KBM-7 (cell line): Measurements from ENCODE around the gene NPAS3.

Experiments used
- DNase-seq: peaks from one replicate; pipeline ENCODE4 v3.0.0-alpha.2; 2015
- in situ Hi-C: fragments of 300-500 bp; cut with MboI; formaldehyde crosslinking; loops from 2 replicates; pipeline ENCODE4 v1.14.3; 2020; ENCODE audit warnings: low sequenced_read_pairs, low pct_unique_long_range_greater_than_20kb, mixed read lengths

NPAS3 gene

DNA sequence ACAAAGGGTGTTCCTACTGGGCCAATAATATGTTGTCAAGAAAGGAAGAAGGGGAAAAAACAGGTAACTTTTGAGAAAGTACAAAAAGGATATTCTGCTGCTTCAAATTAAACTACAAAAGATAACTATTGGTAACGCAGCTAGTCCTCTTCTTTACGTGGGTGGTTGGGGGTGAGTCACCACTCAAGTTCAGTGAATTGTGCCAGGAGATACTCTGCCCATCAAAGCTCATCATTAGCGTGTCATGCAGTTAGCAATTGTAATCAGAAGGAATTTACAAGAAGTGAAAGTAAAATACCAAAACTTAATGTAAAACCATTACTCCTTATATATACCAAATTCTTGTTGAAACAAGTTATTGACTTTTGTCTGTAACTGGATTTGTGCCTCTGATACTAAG is 342.0 kb downstream of the NPAS3 start:
- in situ Hi-C loops, result no loop called here
- DNase-seq, result no peak

DNA sequence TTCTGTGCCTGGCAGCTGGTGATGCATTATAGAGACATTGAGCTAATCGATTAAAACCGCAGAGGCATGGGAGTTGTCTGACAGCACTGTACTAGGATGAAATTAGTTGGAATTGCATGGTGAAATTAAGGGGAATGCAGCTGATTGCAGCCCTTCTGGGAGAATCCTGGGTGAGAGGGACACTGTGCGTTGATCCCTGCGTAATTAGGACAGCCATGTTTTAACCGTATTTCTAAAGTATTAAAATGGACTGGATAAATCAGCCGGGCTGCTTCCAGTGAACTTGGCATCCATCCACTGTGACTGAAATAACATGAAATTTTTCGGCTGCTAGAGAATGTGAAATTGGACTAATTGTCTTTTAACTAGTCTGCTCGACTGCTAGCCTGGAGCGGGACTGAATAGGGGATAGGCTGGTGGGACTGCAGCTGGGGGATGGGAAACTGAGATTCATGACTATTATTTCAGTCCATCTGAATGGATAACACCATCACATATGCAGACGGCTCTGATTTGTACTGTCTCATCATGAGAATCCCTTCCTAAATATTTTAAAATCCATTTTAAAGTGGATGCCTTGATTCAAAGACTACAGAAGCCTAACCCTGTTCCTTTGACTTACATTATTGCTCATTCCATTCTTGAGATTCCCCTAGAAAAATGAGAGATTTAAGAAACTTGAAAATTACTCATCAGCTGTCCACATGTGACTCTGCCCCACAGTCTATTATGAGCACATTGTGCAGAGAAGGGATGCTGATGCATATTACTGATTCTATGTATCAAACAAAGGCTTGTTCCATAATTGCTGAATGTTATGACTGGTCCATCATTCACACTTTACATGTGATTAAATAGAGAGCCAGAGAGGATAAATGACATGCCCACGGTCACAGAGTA is 343.9 kb downstream of the NPAS3 start:
- in situ Hi-C loops, result no loop called here
- no peak for DNase-seq

DNA sequence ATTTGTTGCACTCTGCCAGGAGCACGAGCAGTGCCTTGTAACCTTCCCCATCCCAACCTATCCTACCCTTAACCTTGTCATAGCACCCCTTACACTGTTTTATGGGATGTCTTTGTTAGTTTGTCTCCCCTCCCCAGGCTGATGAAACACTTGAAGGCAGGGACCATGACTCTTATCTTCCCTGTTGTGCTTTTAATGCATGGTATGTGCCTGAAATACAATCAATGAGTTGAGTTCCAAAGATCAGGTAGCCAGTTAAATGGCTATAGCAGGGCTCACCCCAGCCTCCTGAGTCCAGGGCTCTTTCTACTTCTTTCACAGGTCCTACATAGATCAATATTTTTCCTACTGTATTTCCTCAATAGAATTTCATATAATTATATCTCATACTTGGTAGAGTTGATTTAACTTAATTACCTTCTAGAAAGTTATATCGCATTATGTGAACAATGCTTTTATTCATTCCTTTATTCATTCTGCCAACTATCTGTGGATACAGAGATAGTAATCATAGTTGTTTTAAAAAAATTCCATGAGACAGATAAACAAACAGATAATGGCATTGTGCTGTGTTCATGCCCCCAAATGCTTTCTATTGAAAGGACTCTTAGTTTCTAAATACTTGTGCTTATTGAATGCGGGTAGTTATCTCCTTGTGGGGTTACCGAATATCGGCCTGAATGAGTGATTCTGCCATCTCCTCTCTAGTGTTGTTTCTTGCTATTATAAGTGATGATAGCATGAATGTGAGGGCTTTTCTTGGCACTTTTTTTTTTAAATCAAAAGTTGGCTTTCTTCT is 347.4 kb downstream of the NPAS3 start:
- in situ Hi-C loops, result no loop called here
- DNase-seq, result no peak

DNA sequence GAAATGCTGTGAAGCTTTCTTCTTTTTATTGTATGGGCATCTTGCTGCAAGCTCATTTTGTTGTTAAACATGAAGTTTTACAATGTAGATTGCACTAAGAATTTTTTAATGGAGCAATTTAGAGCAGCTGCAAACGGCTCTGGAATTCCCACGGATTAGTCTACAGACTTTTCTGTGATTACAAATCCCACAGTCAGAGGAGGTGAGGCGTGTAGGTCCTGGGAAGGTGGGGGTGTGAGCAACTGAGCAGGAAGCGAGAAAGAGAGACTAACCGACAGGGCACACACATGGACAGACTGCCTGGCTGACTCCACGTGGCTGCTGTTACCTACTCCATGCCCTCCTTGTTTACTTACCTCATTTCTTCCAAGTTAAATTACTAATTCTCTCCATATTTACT is 348.5 kb downstream of the NPAS3 start:
- no peak for DNase-seq
- in situ Hi-C loops, result no loop called here

DNA sequence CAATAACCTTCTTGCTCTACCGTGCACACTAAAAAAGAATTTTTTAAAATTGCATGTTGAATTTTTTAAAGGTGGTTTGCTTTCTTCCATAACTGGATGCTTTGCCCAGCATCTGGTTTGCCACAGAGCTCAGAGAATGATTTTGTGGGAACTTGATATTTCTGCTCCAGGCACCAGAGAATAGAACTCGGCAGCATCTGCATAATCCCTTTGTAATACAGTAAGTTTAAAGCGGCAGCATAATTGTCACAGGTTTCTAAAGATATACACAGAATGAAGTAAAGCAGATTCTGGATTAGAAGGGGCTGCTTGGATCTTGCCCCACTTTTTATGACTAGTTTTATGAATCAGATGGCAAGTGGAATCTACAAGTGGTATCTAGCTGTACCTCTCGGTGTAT is 352.0 kb downstream of the NPAS3 start:
- DNase-seq, result no peak
- in situ Hi-C loops, result no loop called here

DNA sequence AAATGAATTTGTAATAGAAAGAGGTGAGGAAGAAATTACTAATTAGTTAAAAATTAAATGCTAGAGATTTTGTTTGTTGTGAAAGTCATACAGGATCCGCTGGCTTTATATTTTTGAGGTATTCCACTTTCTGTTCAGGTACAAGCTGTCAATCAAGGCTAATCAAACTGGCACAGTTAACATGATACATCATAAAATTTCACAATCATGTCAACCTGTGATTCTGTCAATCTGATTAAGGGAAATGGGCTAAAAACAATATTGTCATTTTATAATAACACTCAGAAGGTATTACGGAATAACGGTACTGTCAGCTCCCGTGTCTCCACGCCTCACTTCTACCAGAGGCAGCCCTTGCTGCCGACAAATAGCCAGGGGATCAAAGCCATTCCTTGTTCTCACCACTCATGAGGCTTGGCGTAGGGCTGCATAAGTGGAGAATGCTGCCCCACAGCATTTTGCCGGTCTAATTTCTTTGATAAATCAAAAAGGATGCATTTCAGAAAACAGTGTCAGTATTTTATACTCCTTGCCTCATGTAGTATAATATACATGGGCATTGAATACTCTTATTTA is 352.9 kb downstream of the NPAS3 start:
- no peak for DNase-seq
- in situ Hi-C loops, result no loop called here

DNA sequence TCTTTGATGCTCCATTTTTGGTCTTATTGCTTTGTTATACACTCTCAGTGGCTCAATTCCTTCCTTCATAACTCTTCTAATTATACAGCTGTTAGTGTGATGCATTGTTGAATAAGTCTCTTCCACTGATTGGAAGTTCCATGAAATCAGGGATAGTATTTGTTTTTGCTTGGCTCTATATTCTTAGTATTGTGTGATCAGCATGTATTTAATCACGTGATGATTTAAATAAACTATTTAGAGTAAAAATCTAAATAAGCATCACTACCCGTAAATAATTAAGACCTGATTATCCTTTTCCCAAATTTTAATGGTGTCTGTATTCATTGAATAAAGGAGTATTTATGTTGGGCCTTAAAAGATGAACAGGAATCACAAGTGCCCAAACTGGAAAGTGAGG is 355.7 kb downstream of the NPAS3 start:
- no peak for DNase-seq
- in situ Hi-C loops, result no loop called here

DNA sequence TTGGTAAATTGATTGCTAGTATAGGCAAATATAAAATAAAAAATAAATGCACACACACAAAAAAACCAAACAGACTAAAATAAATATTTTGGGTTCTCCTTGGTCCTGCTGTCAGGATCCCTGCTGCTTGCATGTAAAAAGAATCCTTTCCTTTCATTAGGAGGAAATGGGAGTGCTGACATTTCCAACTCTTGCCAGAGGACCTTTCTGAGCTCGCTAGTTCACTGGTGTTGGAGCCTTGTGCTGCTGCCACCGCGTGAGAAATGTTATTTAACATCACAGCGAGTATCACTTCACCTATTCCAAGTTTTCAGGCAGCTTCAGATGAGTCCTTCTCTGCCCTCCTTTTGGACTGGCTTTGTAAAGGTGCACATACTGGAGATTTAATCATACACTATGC is 358.9 kb downstream of the NPAS3 start:
- no peak for DNase-seq
- in situ Hi-C loops, result no loop called here

DNA sequence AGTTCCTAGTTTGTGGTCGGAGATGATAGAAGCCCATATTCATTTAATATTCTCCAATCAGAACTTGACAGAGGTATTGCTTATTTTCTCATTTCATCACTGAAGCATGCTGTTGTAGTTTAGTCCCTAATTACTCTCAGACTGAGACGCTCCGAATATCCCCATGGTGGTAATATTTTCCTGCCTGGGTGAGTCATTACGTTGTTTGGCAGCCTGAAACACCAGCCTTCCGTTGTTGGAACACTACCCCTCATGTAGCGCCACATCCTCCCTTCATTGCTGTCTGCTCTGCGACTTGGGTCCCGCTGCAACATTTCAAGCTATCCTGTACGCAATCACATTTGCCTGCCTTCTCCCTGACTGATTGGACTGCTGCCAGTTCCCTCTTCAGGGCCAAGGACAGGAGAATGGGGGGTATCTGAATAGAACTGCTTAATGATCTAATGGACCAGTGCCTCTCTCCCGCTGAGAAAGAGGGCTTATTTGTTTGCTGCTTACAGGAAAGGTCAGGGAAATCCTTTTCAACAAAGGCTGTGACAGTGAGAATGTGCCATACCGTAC is 369.1 kb downstream of the NPAS3 start:
- in situ Hi-C loops, result no loop called here
- DNase-seq, result no peak

DNA sequence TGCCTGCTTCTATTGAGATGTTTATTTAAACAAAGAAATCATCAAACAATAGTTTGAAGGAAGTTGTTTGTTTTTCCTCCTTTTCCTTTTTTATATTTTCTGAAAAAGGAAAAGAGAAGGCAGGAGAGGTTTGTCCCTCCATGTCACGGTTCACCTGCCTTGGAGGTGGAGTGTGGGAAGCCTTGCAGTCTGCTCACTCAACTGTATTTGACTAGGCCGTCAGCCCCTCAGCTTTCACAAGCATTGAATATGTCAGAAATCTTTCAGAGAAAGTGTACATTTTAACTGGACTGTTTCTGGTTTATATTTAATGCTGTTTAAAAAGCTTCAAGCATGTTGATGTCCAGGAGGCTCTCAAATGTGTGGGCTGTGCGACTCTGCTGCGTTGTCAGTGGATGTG is 370.4 kb downstream of the NPAS3 start:
- in situ Hi-C loops, result no loop called here
- DNase-seq, result no peak

DNA sequence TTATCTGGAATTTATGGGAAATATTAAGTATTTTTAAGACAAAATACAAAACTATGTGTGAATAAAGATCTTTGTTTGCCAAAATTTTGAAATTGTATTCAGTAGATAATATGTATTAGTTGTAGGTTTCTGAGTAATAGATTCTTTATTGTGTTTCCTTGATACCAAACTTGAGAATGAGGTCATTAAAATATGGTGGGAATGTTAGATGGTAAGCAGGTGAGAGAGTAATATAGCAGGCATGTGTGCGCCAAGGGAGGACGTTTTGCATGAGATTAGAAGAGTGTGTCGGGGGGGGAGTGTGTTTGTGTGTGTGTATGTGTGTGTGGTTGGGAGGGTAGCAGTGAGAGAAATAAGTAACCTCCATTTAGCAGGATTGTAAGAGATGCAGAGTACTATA is 376.5 kb downstream of the NPAS3 start:
- in situ Hi-C loops, result no loop called here
- no peak for DNase-seq

DNA sequence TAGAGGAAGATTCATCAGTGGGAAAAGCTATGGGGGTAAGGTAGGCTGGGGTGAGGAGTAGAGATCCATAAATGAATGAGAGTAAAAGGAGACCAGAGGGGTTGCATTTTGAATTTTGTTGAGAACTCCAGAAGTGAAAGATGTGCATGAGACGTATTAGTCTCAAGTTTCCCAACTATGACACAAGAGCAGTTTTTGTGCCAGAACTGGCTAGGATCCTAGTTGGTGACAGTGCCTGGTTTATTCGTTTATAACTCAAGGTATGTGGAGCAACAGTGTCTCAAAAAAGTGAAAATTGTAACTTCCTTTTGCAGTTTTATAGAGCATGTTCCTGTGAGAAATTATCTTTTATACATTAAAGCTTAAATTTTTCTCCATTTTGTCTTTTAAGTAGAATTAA is 377.0 kb downstream of the NPAS3 start:
- no peak for DNase-seq
- in situ Hi-C loops, result no loop called here

DNA sequence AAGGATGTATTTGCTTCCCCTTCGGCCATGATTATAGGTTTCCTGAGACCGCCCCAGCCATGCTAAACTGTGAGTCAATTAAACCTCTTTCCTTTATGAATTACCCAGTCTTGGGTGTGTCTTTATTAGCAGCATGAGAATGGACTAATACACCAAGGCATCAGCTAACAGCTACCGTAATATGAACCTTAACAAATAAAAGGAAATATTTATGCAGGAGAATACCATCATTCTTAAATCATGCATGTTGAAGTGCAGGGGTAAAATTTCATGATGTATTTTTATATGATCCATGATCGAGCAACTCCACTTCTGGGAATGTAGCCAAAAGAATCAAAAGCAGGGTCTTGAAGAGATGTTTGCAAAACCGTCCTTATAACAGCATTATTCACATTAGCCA is 379.0 kb downstream of the NPAS3 start:
- in situ Hi-C loops, result no loop called here
- DNase-seq, result no peak

DNA sequence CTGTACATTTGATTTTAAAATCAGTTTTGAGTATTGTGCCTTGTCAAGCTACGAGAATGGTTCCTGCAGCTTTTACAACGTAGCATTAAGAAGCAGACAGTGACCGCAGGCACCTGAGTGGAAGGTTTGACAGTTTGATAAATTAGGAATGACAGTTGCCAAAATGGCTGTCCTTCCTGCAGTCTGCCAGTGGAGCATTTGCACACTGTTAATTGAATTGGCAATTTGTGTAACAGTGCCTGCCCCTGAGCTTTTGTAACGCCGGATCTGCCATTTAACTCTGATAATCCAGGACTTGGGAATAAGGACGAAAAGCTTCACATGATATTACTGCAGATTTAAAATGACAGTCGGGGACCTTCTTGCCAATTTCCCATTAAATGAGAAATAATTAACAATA is 385.3 kb downstream of the NPAS3 start:
- no peak for DNase-seq
- in situ Hi-C loops, result no loop called here

DNA sequence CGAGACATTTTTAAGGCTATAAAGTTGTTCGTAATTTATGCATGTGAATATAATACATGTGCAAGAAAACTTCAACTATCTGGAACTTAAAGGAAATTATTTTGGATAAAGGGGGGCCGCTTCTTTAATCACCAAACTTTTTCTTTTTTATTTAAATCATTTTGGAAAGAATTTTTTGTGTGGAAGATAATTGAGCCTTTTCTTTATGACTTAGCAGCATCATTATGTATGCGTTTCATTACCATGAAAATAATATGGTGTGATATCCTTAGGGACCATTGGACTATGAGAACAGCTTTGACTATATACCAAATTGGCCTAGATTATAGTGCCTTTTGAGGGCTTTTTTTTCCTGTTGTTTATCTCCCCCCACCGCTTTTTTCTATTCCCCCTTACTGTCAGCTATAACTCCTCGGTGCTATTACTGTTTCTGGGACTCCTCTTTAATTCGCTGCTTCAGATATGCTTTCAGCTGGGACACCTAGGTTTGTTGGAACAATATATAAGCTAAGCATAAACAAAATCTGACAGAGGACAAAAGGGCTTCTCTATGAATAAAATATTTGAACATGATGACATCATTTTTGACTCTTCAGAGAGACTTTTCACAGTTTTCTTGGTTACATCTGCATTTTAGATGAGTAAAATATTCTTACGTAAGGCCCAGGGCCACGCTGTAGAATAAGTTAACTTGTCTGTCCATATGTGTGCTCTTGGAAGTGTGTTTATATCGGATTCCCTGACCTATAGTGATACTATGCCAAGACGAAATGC is 392.7 kb downstream of the NPAS3 start:
- in situ Hi-C loops, result no loop called here
- no peak for DNase-seq

DNA sequence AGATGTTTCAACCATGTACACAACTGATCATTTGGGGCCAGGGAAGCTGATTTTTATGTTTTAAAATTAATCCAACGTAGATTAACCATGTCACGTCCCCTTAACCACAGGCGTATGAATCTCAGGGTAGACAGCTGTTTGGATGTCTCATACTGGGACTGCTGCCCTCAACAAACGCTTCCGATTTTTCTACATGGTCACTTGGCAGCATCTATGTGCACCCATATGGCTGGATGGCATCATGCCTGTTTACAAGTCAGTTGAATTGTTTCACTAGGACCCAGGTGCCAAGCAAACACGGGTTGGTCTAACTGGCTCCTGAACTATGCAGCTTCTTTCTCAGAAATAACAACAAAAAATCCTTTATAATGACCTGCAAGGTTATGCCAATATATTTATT is 393.8 kb downstream of the NPAS3 start:
- in situ Hi-C loops, result no loop called here
- DNase-seq, result no peak

DNA sequence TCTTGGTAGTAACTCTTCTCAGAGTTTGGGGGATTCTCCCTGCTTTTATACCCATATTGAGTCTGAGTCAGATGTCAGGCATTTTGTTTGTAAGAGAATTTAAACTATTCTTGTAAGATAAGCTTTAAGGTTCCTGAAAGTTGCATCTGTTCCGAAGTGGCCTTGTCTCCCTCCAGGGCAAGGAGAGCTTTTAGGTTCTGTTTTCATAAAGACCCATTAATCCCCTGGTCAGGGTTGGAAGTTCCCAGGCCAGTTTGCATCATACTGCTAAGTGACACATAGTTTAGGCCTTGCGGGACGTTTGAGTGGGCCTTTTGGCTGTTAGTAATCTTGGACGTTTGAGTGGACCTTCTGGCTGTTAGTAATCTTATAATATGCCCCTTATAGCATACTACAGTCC is 396.7 kb downstream of the NPAS3 start:
- in situ Hi-C loops, result no loop called here
- no peak for DNase-seq

DNA sequence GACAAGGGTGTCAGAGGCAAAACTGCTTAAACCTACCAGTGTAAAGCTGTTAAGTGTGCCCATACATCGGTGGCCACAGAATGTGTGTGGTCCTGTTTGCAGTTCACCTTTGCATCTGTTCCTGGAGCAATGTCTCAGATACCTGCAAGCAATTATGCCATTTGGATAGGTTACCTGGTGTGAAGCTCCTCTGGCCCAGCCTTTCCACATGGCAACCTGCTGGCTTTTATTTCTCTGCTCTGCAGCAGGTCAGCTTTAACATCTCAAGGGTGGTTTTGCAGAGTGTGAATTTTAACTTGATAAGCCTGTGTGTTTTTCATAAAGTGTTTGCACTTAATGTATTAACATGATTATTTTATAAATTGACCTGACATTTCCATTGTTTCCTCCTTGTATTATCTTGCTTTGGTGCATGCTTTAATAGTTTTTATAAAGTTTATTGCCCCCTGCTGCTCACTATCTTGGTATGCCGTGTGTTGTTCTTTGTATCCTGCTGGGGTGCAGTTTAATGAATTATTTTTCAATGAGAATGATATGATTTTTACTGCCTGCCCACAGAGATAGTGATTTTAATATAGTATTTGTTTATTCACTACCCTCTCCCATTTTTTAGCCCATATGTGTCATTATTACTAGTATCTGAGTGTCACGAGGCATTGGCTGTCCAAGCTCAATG is 403.8 kb downstream of the NPAS3 start:
- no peak for DNase-seq
- in situ Hi-C loops, result no loop called here

DNA sequence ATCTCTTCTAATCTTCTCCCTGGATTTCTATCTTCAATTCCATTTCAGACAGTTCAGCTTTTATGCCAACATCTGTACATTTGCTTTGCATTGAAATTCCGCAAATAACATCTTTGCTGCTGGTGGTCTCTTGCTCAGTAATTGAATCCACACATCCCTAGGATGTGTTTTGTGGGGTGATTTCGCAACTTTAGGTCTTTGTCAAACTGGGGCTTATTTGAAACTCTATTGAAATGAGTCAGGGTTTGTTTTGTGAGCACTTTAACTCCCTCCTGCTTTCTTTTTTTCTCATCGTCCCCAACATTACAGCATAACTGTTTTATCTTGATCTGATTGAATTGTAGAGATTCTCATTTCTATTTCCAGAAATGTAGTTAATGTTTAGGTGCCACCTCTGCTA is 404.3 kb downstream of the NPAS3 start:
- DNase-seq, result no peak
- in situ Hi-C loops, result no loop called here
